ENCODE data around the gene RAB20.

DNA sequence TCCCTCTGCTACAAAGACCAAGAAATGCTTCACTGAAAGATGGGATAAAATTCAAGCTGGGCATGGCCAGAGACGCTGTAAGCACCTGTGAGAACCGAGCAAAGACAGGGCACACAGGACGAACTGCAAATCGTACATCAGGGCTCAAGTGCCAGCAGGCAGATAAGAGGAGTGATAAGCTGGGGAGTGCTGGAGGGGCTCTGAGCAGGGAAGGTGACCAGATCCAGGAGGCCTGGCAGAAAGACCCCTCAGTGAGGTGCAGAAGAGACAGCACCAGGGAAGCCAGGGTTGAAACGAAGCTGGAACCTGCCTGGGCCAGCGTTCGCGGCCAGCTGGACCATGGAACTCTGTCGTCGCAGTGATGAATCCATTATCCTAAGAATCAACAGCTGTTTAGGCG lies 10.2 kb downstream of the RAB20 start:
- TF ChIP-seq, protein P1, sequence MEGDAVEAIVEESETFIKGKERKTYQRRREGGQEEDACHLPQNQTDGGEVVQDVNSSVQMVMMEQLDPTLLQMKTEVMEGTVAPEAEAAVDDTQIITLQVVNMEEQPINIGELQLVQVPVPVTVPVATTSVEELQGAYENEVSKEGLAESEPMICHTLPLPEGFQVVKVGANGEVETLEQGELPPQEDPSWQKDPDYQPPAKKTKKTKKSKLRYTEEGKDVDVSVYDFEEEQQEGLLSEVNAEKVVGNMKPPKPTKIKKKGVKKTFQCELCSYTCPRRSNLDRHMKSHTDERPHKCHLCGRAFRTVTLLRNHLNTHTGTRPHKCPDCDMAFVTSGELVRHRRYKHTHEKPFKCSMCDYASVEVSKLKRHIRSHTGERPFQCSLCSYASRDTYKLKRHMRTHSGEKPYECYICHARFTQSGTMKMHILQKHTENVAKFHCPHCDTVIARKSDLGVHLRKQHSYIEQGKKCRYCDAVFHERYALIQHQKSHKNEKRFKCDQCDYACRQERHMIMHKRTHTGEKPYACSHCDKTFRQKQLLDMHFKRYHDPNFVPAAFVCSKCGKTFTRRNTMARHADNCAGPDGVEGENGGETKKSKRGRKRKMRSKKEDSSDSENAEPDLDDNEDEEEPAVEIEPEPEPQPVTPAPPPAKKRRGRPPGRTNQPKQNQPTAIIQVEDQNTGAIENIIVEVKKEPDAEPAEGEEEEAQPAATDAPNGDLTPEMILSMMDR (IDR thresholded peaks at IDR 0.05 in 2 of 3, conservative IDR thresholded peaks at IDR 0.05 in 1 of 3; ENCODE audit: borderline replicate concordance in 1 of 3, insufficient read depth in 1 of 3, low read depth in 2 of 3, low read length in 2 of 3): no peak
- no peak for TF ChIP-seq ELF1 (IDR thresholded peaks at IDR 0.05; ENCODE audit: borderline replicate concordance, low read depth)
- no peak for TF ChIP-seq SP1 (IDR thresholded peaks at IDR 0.05; ENCODE audit: low read depth)
- no peak for TF ChIP-seq POLR2A (IDR thresholded peaks at IDR 0.05; ENCODE audit: borderline replicate concordance, extremely low read depth, insufficient read depth, insufficient read length)
- no peak for TF ChIP-seq EZH2 (IDR thresholded peaks at IDR 0.05)
- TF ChIP-seq, protein P2, sequence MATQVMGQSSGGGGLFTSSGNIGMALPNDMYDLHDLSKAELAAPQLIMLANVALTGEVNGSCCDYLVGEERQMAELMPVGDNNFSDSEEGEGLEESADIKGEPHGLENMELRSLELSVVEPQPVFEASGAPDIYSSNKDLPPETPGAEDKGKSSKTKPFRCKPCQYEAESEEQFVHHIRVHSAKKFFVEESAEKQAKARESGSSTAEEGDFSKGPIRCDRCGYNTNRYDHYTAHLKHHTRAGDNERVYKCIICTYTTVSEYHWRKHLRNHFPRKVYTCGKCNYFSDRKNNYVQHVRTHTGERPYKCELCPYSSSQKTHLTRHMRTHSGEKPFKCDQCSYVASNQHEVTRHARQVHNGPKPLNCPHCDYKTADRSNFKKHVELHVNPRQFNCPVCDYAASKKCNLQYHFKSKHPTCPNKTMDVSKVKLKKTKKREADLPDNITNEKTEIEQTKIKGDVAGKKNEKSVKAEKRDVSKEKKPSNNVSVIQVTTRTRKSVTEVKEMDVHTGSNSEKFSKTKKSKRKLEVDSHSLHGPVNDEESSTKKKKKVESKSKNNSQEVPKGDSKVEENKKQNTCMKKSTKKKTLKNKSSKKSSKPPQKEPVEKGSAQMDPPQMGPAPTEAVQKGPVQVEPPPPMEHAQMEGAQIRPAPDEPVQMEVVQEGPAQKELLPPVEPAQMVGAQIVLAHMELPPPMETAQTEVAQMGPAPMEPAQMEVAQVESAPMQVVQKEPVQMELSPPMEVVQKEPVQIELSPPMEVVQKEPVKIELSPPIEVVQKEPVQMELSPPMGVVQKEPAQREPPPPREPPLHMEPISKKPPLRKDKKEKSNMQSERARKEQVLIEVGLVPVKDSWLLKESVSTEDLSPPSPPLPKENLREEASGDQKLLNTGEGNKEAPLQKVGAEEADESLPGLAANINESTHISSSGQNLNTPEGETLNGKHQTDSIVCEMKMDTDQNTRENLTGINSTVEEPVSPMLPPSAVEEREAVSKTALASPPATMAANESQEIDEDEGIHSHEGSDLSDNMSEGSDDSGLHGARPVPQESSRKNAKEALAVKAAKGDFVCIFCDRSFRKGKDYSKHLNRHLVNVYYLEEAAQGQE (IDR thresholded peaks at IDR 0.05; ENCODE audit: low read depth): no peak
- TF ChIP-seq, protein P3, sequence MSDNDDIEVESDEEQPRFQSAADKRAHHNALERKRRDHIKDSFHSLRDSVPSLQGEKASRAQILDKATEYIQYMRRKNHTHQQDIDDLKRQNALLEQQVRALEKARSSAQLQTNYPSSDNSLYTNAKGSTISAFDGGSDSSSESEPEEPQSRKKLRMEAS (IDR thresholded peaks at IDR 0.05): no peak
- no peak for TF ChIP-seq ZFX (IDR thresholded peaks at IDR 0.05)
- TF ChIP-seq RAD21 (IDR thresholded peaks at IDR 0.05; ENCODE audit: low read depth): no peak
- no peak for TF ChIP-seq POLR2AphosphoS5 (IDR thresholded peaks at IDR 0.05; ENCODE audit: low read depth, low read length)
- no peak for TF ChIP-seq EGR1 (IDR thresholded peaks at IDR 0.05; ENCODE audit: low read depth)
- TF ChIP-seq SRF (IDR thresholded peaks at IDR 0.05; ENCODE audit: low read depth): no peak
- TF ChIP-seq EZH2phosphoT487 (IDR thresholded peaks at IDR 0.05; ENCODE audit: borderline replicate concordance): no peak
- no peak for TF ChIP-seq ZNF274 (IDR thresholded peaks at IDR 0.05; ENCODE audit: low read depth, low read length)

Measured in HCT116 (cell line).